HEK293 (cell line): ENCODE data around the gene CTSE.
A peak's percentile ranks its signal among the peaks of the same experiment; 100 is the strongest.

Experiments
- CTCF ChIA-PET: fragments of 350-600 bp; formaldehyde crosslinking; extraction: SDS; loops from one replicate; lab custom pipeline; 2021; ENCODE audit warnings: antibody characterized with exemption; lab: Yijun Ruan, JAX
- POLR2A ChIA-PET: fragments of 300-600 bp; formaldehyde crosslinking; extraction: SDS; loops from one replicate; lab custom pipeline; 2020; ENCODE audit warnings: antibody characterized with exemption, inconsistent platforms; lab: Yijun Ruan, JAX
- H3K27ac ChIP-seq: fragments of 200-500 bp; sonication (Bioruptor generic); 2 replicates; pipeline ENCODE4 v1.5.1; 2014; ENCODE audit warnings: low read depth, low read length, control low read depth, inconsistent platforms; ENCODE audit errors: extremely low read depth
- H3K36me3 ChIP-seq, 2 experiments: fragments of 200-500 bp in 1 of 2; sonication (Bioruptor generic) in 1 of 2; 1 replicate in 1 of 2; 2 replicates in 1 of 2; pipeline ENCODE4 v1.5.1; 2014 to 2017; ENCODE audit warnings: inconsistent platforms in 2 of 2, low read length in 2 of 2; ENCODE audit not compliant: control insufficient read depth in 2 of 2, insufficient read depth in 1 of 2
- H3K4me1 ChIP-seq: fragments of 200-500 bp; sonication (Bioruptor generic); 2 replicates; pipeline ENCODE4 v1.5.1; 2014; ENCODE audit warnings: mild to moderate bottlenecking, low read length, inconsistent platforms; ENCODE audit not compliant: control insufficient read depth, insufficient read depth
- H3K4me3 ChIP-seq: 2 replicates; pipeline ENCODE4 v1.5.1; 2011; ENCODE audit warnings: low read depth, mild to moderate bottlenecking, control low read depth, low read length, moderate library complexity
- H3K9me3 ChIP-seq: fragments of 200-500 bp; sonication (Bioruptor generic); 2 replicates; pipeline ENCODE4 v1.5.1; 2014; ENCODE audit warnings: low read depth, low read length, inconsistent platforms; ENCODE audit not compliant: control insufficient read depth, insufficient read depth
- KLF1 ChIP-seq: fragments of 450-650 bp; formaldehyde crosslinking; IDR thresholded peaks from 2 replicates; pipeline ENCODE4 v1.5.1; 2016; ENCODE audit warnings: missing biosample characterization, missing genetic modification characterization
- SCRT2 ChIP-seq: fragments of 450-650 bp; formaldehyde crosslinking; IDR thresholded peaks from 2 replicates; pipeline ENCODE4 v1.5.1; 2016; ENCODE audit warnings: missing biosample characterization, missing genetic modification characterization
- SP2 ChIP-seq: fragments of 450-650 bp; formaldehyde crosslinking; IDR thresholded peaks from 2 replicates; pipeline ENCODE4 v1.5.1; 2016; ENCODE audit warnings: missing biosample characterization, missing genetic modification characterization
- SP3 ChIP-seq: fragments of 450-650 bp; formaldehyde crosslinking; IDR thresholded peaks from 2 replicates; pipeline ENCODE4 v1.5.1; 2016; ENCODE audit warnings: missing biosample characterization, missing genetic modification characterization
- SP7 ChIP-seq: fragments of 450-650 bp; formaldehyde crosslinking; IDR thresholded peaks from 2 replicates; pipeline ENCODE4 v1.5.1; 2016; ENCODE audit warnings: missing biosample characterization, missing genetic modification characterization
- TCF7L2 ChIP-seq: IDR thresholded peaks from 2 replicates; pipeline ENCODE4 v1.6.1; 2011; ENCODE audit warnings: low read depth, mild to moderate bottlenecking, inconsistent platforms, low read length, moderate library complexity, borderline replicate concordance
- ZFP37 ChIP-seq: fragments of 450-650 bp; formaldehyde crosslinking; IDR thresholded peaks from 2 replicates; pipeline ENCODE4 v1.5.1; 2016; ENCODE audit warnings: missing biosample characterization, missing genetic modification characterization
- ZNF121 ChIP-seq: fragments of 450-650 bp; formaldehyde crosslinking; IDR thresholded peaks from 2 replicates; pipeline ENCODE4 v1.5.1; 2016; ENCODE audit warnings: missing biosample characterization, missing genetic modification characterization
- ZNF140 ChIP-seq: fragments of 450-650 bp; formaldehyde crosslinking; IDR thresholded peaks from 2 replicates; pipeline ENCODE4 v1.5.1; 2016; ENCODE audit warnings: missing biosample characterization, missing genetic modification characterization
- ZNF155 ChIP-seq: fragments of 450-650 bp; formaldehyde crosslinking; IDR thresholded peaks from 2 replicates; pipeline ENCODE4 v1.5.1; 2016; ENCODE audit warnings: missing biosample characterization, missing genetic modification characterization
- ZNF175 ChIP-seq: fragments of 450-650 bp; formaldehyde crosslinking; IDR thresholded peaks from 2 replicates; pipeline ENCODE4 v1.5.1; 2016; ENCODE audit warnings: missing biosample characterization, missing genetic modification characterization
- ZNF214 ChIP-seq: fragments of 450-650 bp; formaldehyde crosslinking; IDR thresholded peaks from 2 replicates; pipeline ENCODE4 v1.5.1; 2017; ENCODE audit warnings: missing biosample characterization, mild to moderate bottlenecking, missing genetic modification characterization, borderline replicate concordance
- ZNF223 ChIP-seq: fragments of 450-650 bp; formaldehyde crosslinking; IDR thresholded peaks from 2 replicates; pipeline ENCODE4 v1.5.1; 2016; ENCODE audit warnings: missing biosample characterization, missing genetic modification characterization
- ZNF416 ChIP-seq: fragments of 450-650 bp; formaldehyde crosslinking; IDR thresholded peaks from 2 replicates; pipeline ENCODE4 v1.5.1; 2016; ENCODE audit warnings: missing biosample characterization, missing genetic modification characterization
- ZNF426 ChIP-seq: fragments of 450-650 bp; formaldehyde crosslinking; IDR thresholded peaks from 2 replicates; pipeline ENCODE4 v1.5.1; 2017; ENCODE audit warnings: missing biosample characterization, missing genetic modification characterization, mild to moderate bottlenecking, inconsistent platforms, moderate library complexity
- ZNF473 ChIP-seq: fragments of 450-650 bp; formaldehyde crosslinking; IDR thresholded peaks from 2 replicates; pipeline ENCODE4 v1.5.1; 2017; ENCODE audit warnings: missing biosample characterization, missing genetic modification characterization
- ZNF549 ChIP-seq: fragments of 450-650 bp; IDR thresholded peaks from 2 replicates; pipeline ENCODE4 v1.5.1; 2018; ENCODE audit warnings: missing biosample characterization, missing genetic modification characterization, mild to moderate bottlenecking, inconsistent platforms, moderate library complexity
- ZNF561 ChIP-seq: fragments of 450-650 bp; IDR thresholded peaks from 2 replicates; pipeline ENCODE4 v1.5.1; 2018; ENCODE audit warnings: missing biosample characterization, missing genetic modification characterization, borderline replicate concordance
- ZNF837 ChIP-seq: fragments of 450-650 bp; formaldehyde crosslinking; IDR thresholded peaks from 2 replicates; pipeline ENCODE4 v1.5.1; 2016; ENCODE audit warnings: missing biosample characterization, missing genetic modification characterization
- TF ChIP-seq, protein P1 (sequence below): fragments of 450-650 bp; formaldehyde crosslinking; IDR thresholded peaks from 2 replicates; pipeline ENCODE4 v1.5.1; 2016; ENCODE audit warnings: missing biosample characterization, missing genetic modification characterization
- TF ChIP-seq, protein P2 (sequence below): IDR thresholded peaks from 2 replicates; pipeline ENCODE4 v1.6.1; 2011; ENCODE audit warnings: mild to moderate bottlenecking, low read depth, low read length, borderline replicate concordance
- TF ChIP-seq, protein P3 (sequence below): fragments of 450-650 bp; formaldehyde crosslinking; IDR thresholded peaks from 2 replicates; pipeline ENCODE4 v1.5.1; 2017; ENCODE audit warnings: missing biosample characterization, missing genetic modification characterization
- TF ChIP-seq, protein P4 (sequence below): fragments of 450-650 bp; formaldehyde crosslinking; IDR thresholded peaks from 2 replicates; pipeline ENCODE4 v1.5.1; 2016; ENCODE audit warnings: missing biosample characterization, missing genetic modification characterization
- TF ChIP-seq, protein P5 (sequence below): fragments of 450-650 bp; formaldehyde crosslinking; IDR thresholded peaks from 2 replicates; pipeline ENCODE4 v1.5.1; 2016; ENCODE audit warnings: missing biosample characterization, missing genetic modification characterization
- TF ChIP-seq, protein P6 (sequence below): fragments of 450-650 bp; formaldehyde crosslinking; IDR thresholded peaks from 2 replicates; pipeline ENCODE4 v1.5.1; 2016; ENCODE audit warnings: missing biosample characterization, missing genetic modification characterization
- TF ChIP-seq, protein P7 (sequence below): fragments of 450-650 bp; formaldehyde crosslinking; IDR thresholded peaks from 2 replicates; pipeline ENCODE4 v1.5.1; 2017; ENCODE audit warnings: missing biosample characterization, mild to moderate bottlenecking, missing genetic modification characterization, moderate library complexity

The CTSE gene

DNA sequence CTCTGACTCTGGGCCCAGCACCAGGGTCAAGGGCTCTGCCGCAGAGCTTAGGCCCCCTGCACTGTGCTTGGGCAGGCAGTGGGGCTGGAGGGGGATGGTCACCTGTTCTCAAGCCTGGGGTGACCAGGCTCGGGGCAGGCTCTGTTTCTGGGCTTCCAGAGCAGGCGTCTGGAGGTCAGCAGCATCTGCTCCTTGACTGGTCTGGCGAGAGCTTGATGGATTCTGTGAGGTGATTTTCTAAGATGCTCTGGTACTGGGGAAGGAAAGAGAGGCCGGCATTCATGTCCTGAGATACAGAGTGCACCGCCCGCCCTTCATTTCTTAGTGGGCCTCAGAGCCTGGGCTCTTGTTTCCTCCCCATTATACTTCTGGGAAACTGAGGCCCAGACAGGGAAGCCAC lies 45.0 kb downstream of the CTSE start (continued):
- TF ChIP-seq, protein P1, sequence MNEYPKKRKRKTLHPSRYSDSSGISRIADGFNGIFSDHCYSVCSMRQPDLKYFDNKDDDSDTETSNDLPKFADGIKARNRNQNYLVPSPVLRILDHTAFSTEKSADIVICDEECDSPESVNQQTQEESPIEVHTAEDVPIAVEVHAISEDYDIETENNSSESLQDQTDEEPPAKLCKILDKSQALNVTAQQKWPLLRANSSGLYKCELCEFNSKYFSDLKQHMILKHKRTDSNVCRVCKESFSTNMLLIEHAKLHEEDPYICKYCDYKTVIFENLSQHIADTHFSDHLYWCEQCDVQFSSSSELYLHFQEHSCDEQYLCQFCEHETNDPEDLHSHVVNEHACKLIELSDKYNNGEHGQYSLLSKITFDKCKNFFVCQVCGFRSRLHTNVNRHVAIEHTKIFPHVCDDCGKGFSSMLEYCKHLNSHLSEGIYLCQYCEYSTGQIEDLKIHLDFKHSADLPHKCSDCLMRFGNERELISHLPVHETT (tag by site-specific recombination): no peak
- TF ChIP-seq ZNF175 (tag by site-specific recombination) (no peak), KLF1 (tag by site-specific recombination) (no peak), ZNF561 (tag by site-specific recombination) (no peak), ZNF426 (no peak), ZNF223 (no peak), ZNF416 (tag by site-specific recombination) (no peak), TCF7L2 (no peak), ZFP37 (tag by site-specific recombination) (no peak), ZNF155 (tag by site-specific recombination) (no peak), SCRT2 (tag by site-specific recombination) (no peak)
- TF ChIP-seq, protein P2, sequence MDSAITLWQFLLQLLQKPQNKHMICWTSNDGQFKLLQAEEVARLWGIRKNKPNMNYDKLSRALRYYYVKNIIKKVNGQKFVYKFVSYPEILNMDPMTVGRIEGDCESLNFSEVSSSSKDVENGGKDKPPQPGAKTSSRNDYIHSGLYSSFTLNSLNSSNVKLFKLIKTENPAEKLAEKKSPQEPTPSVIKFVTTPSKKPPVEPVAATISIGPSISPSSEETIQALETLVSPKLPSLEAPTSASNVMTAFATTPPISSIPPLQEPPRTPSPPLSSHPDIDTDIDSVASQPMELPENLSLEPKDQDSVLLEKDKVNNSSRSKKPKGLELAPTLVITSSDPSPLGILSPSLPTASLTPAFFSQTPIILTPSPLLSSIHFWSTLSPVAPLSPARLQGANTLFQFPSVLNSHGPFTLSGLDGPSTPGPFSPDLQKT: no peak
- TF ChIP-seq, protein P3, sequence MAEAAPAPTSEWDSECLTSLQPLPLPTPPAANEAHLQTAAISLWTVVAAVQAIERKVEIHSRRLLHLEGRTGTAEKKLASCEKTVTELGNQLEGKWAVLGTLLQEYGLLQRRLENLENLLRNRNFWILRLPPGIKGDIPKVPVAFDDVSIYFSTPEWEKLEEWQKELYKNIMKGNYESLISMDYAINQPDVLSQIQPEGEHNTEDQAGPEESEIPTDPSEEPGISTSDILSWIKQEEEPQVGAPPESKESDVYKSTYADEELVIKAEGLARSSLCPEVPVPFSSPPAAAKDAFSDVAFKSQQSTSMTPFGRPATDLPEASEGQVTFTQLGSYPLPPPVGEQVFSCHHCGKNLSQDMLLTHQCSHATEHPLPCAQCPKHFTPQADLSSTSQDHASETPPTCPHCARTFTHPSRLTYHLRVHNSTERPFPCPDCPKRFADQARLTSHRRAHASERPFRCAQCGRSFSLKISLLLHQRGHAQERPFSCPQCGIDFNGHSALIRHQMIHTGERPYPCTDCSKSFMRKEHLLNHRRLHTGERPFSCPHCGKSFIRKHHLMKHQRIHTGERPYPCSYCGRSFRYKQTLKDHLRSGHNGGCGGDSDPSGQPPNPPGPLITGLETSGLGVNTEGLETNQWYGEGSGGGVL: no peak

DNA sequence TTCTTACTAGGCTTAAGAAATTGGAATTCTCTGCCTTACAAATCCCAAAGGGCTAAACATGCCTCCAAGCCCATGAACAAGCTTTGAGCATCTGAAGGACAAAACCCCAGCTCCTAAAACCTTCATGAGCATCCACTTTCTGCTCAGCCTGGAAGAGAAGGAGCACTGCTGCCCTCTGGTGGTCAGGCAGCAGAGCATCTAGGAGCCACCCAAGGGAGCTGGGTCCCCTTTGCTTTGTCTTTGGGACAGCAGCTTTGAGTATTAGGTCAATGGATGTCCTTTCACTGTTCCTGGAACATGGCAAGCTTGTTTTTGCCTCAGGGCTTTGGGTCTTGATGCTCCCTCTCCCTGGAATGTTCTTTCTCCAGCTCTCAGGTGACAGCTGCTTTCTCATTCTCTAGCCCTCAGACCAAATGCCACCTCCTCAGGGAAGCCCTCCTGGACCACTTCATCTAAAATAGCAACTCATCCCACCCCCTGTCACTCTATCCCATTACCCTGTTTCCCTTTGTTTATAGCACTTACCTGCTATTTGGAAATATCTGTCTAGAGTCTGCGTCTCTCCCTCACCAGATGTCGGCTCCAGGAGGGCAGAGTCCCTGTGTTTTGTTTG lies 46.2 kb downstream of the CTSE start:
- H3K27ac ChIP-seq: no peak overlapping the region
- no peaks in the 10 kb centered on the region for H3K36me3 ChIP-seq
- POLR2A ChIA-PET: interaction anchor here (0.7 to 1.9 kb wide), 7 partner anchors 55 to 346 kb away, joined by 3 to 18 read pairs (median 4); partner anchors contain the start of gene ELK4
- H3K9me3 ChIP-seq: no peaks in the 10 kb centered on the region
- CTCF ChIA-PET: interaction anchor here (0.6 to 6.2 kb wide), 96 partner anchors 9 to 569 kb away, joined by 3 to 527 read pairs (median 5); partner anchors contain the start of genes AVPR1B, CTSE, ELK4 and PM20D1
- H3K4me3 ChIP-seq: no peak overlapping the region
- H3K4me1 ChIP-seq: no peaks in the 10 kb centered on the region
- peak; percentile 30; the same call in 1 of the 2 replicates for TF ChIP-seq SP7
- no peak for TF ChIP-seq ZNF121
- TF ChIP-seq ZNF837 (tag by site-specific recombination): no peak
- TF ChIP-seq ZNF214 (tag by site-specific recombination): no peak
- TF ChIP-seq, protein P4, sequence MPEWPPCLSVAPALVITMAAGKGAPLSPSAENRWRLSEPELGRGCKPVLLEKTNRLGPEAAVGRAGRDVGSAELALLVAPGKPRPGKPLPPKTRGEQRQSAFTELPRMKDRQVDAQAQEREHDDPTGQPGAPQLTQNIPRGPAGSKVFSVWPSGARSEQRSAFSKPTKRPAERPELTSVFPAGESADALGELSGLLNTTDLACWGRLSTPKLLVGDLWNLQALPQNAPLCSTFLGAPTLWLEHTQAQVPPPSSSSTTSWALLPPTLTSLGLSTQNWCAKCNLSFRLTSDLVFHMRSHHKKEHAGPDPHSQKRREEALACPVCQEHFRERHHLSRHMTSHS: no peak
- TF ChIP-seq, protein P5, sequence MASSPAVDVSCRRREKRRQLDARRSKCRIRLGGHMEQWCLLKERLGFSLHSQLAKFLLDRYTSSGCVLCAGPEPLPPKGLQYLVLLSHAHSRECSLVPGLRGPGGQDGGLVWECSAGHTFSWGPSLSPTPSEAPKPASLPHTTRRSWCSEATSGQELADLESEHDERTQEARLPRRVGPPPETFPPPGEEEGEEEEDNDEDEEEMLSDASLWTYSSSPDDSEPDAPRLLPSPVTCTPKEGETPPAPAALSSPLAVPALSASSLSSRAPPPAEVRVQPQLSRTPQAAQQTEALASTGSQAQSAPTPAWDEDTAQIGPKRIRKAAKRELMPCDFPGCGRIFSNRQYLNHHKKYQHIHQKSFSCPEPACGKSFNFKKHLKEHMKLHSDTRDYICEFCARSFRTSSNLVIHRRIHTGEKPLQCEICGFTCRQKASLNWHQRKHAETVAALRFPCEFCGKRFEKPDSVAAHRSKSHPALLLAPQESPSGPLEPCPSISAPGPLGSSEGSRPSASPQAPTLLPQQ (tag by site-specific recombination): peak; percentile 52; the same call in 1 of the 2 replicates
- no peak for TF ChIP-seq ZNF549 (tag by site-specific recombination)
- TF ChIP-seq, protein P6, sequence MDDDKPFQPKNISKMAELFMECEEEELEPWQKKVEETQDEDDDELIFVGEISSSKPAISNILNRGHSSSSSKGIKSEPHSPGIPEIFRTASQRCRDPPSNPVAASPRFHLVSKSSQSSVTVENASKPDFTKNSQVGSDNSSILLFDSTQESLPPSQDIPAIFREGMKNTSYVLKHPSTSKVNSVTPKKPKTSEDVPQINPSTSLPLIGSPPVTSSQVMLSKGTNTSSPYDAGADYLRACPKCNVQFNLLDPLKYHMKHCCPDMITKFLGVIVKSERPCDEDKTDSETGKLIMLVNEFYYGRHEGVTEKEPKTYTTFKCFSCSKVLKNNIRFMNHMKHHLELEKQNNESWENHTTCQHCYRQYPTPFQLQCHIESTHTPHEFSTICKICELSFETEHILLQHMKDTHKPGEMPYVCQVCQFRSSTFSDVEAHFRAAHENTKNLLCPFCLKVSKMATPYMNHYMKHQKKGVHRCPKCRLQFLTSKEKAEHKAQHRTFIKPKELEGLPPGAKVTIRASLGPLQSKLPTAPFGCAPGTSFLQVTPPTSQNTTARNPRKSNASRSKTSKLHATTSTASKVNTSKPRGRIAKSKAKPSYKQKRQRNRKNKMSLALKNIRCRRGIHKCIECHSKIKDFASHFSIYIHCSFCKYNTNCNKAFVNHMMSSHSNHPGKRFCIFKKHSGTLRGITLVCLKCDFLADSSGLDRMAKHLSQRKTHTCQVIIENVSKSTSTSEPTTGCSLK (tag by site-specific recombination): no peak
- no peak for TF ChIP-seq SP2
- no peak for TF ChIP-seq SP3
- TF ChIP-seq, protein P7, sequence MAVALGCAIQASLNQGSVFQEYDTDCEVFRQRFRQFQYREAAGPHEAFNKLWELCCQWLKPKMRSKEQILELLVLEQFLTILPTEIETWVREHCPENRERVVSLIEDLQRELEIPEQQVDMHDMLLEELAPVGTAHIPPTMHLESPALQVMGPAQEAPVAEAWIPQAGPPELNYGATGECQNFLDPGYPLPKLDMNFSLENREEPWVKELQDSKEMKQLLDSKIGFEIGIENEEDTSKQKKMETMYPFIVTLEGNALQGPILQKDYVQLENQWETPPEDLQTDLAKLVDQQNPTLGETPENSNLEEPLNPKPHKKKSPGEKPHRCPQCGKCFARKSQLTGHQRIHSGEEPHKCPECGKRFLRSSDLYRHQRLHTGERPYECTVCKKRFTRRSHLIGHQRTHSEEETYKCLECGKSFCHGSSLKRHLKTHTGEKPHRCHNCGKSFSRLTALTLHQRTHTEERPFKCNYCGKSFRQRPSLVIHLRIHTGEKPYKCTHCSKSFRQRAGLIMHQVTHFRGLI (tag by site-specific recombination): no peak
- TF ChIP-seq ZNF140 (tag by site-specific recombination): no peak
- no peak for TF ChIP-seq ZNF473 (tag by site-specific recombination)
